H1 (cell line): Measurements from ENCODE around the gene KRT32. TPM values are rescaled to one million over a fixed set of nuclear protein-coding genes. Genes with fewer than 3 reads are reported as not detected.
A peak's percentile ranks its signal among the peaks of the same experiment; 100 is the strongest.

ENCODE experiments used
- CTCF ChIA-PET: fragments of 300-600 bp; sonication (Branson Sonifier 250); formaldehyde crosslinking; loops from one replicate; lab custom pipeline; 2021; ENCODE audit not compliant: partially characterized antibody; lab: Charles Lee
- POLR2A ChIA-PET: fragments of 300-600 bp; sonication (Branson Sonifier 250); formaldehyde crosslinking; loops from one replicate; lab custom pipeline; 2021; ENCODE audit warnings: inconsistent platforms; ENCODE audit not compliant: partially characterized antibody; lab: Charles Lee
- DNase-seq, 2 experiments: peaks; one replicate each; pipeline versions ENCODE4 v3.0.0 to v3.0.0-alpha.2; 2010 to 2022; ENCODE audit warnings: low spot score in 2 of 2, low read depth in 1 of 2, mixed read lengths in 1 of 2
- FAIRE-seq: peaks from 2 replicates; lab custom pipeline; 2011; peaks lifted over from hg19 to GRCh38; lab: Jason Lieb, UNC
- H2AFZ ChIP-seq: 2 replicates; pipeline ENCODE4 v1.8.1; 2012; ENCODE audit warnings: low read length, inconsistent platforms
- H2AK5ac ChIP-seq: 2 replicates; pipeline ENCODE4 v1.6.1; 2013; ENCODE audit warnings: low read depth, low read length
- H2BK120ac ChIP-seq: replicated peaks from 2 replicates; pipeline ENCODE3; 2013; ENCODE audit warnings: low read depth, low read length, inconsistent platforms
- H2BK12ac ChIP-seq: 2 replicates; pipeline ENCODE4 v1.6.1; 2013; ENCODE audit warnings: low read depth, low read length
- H2BK15ac ChIP-seq: 2 replicates; pipeline ENCODE4 v1.6.1; 2013; ENCODE audit warnings: low read length
- H2BK20ac ChIP-seq: 2 replicates; pipeline ENCODE4 v1.6.1; 2013; ENCODE audit warnings: low read length
- H2BK5ac ChIP-seq: 2 replicates; pipeline ENCODE4 v1.6.1; 2013; ENCODE audit warnings: low read depth, low read length
- H3K14ac ChIP-seq: 2 replicates; pipeline ENCODE4 v1.6.1; 2013; ENCODE audit warnings: inconsistent platforms; ENCODE audit not compliant: insufficient read length
- H3K18ac ChIP-seq: 2 replicates; pipeline ENCODE4 v1.6.1; 2013; ENCODE audit warnings: low read length; ENCODE audit errors: extremely low read depth
- H3K23ac ChIP-seq: 2 replicates; pipeline ENCODE4 v1.6.1; 2013; ENCODE audit warnings: inconsistent platforms; ENCODE audit not compliant: insufficient read length
- H3K23me2 ChIP-seq: 2 replicates; pipeline ENCODE4 v1.6.1; 2013; ENCODE audit warnings: low read depth, low read length
- H3K27ac ChIP-seq: 2 replicates; pipeline ENCODE4 v1.6.1; 2011; ENCODE audit warnings: low read depth, low read length, inconsistent platforms
- H3K27me3 ChIP-seq, 4 experiments: replicated peaks in 1 of 4; 1 replicate in 1 of 4; 2 replicates in 3 of 4; pipeline versions ENCODE4 v1.6.1 to v1.8.1; 2011 to 2013; ENCODE audit warnings: low read length in 3 of 4, mild to moderate bottlenecking in 3 of 4, inconsistent platforms in 2 of 4, mixed read lengths in 2 of 4, moderate library complexity in 1 of 4; ENCODE audit not compliant: control insufficient read depth in 3 of 4, insufficient read depth in 3 of 4; ENCODE audit errors: extremely low read depth in 1 of 4
- H3K36me3 ChIP-seq, 4 experiments: 2 replicates each; pipeline versions ENCODE4 v1.6.1 to v1.8.1; 2011 to 2013; ENCODE audit warnings: mild to moderate bottlenecking in 4 of 4, low read length in 3 of 4, moderate library complexity in 2 of 4, control low read depth in 1 of 4, inconsistent platforms in 1 of 4; ENCODE audit not compliant: insufficient read depth in 4 of 4, control insufficient read depth in 2 of 4
- H3K4ac ChIP-seq: replicated peaks from 2 replicates; pipeline ENCODE3; 2013; ENCODE audit warnings: low read length, low read depth, mixed read lengths, inconsistent platforms; ENCODE audit not compliant: insufficient read length
- H3K4me1 ChIP-seq, 4 experiments: replicated peaks in 1 of 4; 1 replicate in 1 of 4; 2 replicates in 3 of 4; pipeline versions ENCODE4 v1.6.1 to v1.8.1; 2011 to 2013; ENCODE audit warnings: low read length in 3 of 4, inconsistent platforms in 2 of 4, mixed read lengths in 1 of 4; ENCODE audit not compliant: insufficient read depth in 4 of 4, control insufficient read depth in 3 of 4
- H3K4me2 ChIP-seq, 2 experiments: 2 replicates each; pipeline versions ENCODE4 v1.6.1 to v1.8.1; 2011 to 2013; ENCODE audit warnings: low read depth in 2 of 2, low read length in 2 of 2, control low read depth in 1 of 2, inconsistent platforms in 1 of 2, mild to moderate bottlenecking in 1 of 2; ENCODE audit not compliant: insufficient read depth in 1 of 2
- H3K4me3 ChIP-seq, 4 experiments: fragments of 200-600, 300-600 bp in 1 of 4; sonication (generic), shearing (Covaris generic), sonication (Bioruptor Twin) in 1 of 4; 2 replicates each; pipeline versions ENCODE4 v1.5.1 to v1.8.1; 2011 to 2016; ENCODE audit warnings: low read length in 4 of 4, low read depth in 3 of 4, control low read depth in 2 of 4, inconsistent platforms in 2 of 4, mild to moderate bottlenecking in 2 of 4, mixed read lengths in 1 of 4, moderate library complexity in 1 of 4; ENCODE audit not compliant: insufficient read depth in 2 of 4; ENCODE audit errors: extremely low read depth in 1 of 4
- H3K56ac ChIP-seq: replicated peaks from 2 replicates; pipeline ENCODE3; 2013; ENCODE audit warnings: low read depth, mild to moderate bottlenecking, mixed read lengths, low read length, inconsistent platforms; ENCODE audit not compliant: insufficient read length
- H3K79me1 ChIP-seq: 2 replicates; pipeline ENCODE4 v1.6.1; 2013; ENCODE audit warnings: low read depth, low read length, control low read depth
- H3K79me2 ChIP-seq, 2 experiments: 2 replicates each; pipeline versions ENCODE4 v1.6.1 to v1.8.1; 2012 to 2013; ENCODE audit warnings: low read length in 2 of 2, mild to moderate bottlenecking in 2 of 2, inconsistent platforms in 1 of 2; ENCODE audit not compliant: insufficient read depth in 2 of 2, control insufficient read depth in 1 of 2
- H3K9ac ChIP-seq, 4 experiments: replicated peaks in 1 of 4; 1 replicate in 1 of 4; 2 replicates in 3 of 4; pipeline versions ENCODE4 v1.6.1 to v1.8.1; 2011 to 2013; ENCODE audit warnings: low read depth in 3 of 4, low read length in 3 of 4, control low read depth in 2 of 4, mild to moderate bottlenecking in 2 of 4, moderate library complexity in 2 of 4, inconsistent platforms in 1 of 4; ENCODE audit errors: extremely low read depth in 1 of 4
- H3K9me3 ChIP-seq, 2 experiments: 2 replicates each; pipeline versions ENCODE4 v1.6.1 to v1.8.1; 2012 to 2013; ENCODE audit warnings: mild to moderate bottlenecking in 2 of 2, moderate library complexity in 2 of 2, control low read depth in 1 of 2, inconsistent platforms in 1 of 2, low read depth in 1 of 2, low read length in 1 of 2, mixed read lengths in 1 of 2; ENCODE audit not compliant: insufficient read depth in 2 of 2
- H4K20me1 ChIP-seq, 2 experiments: replicated peaks in 1 of 2; 2 replicates each; pipeline versions ENCODE3 to v1.8.1; 2011 to 2013; ENCODE audit warnings: inconsistent platforms in 2 of 2, low read length in 2 of 2, mild to moderate bottlenecking in 1 of 2; ENCODE audit not compliant: insufficient read depth in 2 of 2, control insufficient read depth in 1 of 2
- H4K5ac ChIP-seq: 2 replicates; pipeline ENCODE4 v1.6.1; 2013; ENCODE audit warnings: low read length, low read depth, mixed read lengths, inconsistent platforms; ENCODE audit not compliant: insufficient read length
- H4K8ac ChIP-seq: 2 replicates; pipeline ENCODE4 v1.8.0; 2013; ENCODE audit warnings: mild to moderate bottlenecking, moderate library complexity, low read length, inconsistent platforms; ENCODE audit not compliant: insufficient read depth; ENCODE audit errors: extremely low read depth
- H4K91ac ChIP-seq: replicated peaks from 2 replicates; pipeline ENCODE3; 2013; ENCODE audit warnings: low read length, mixed read lengths, inconsistent platforms; ENCODE audit not compliant: insufficient read length
- E2F6 ChIP-seq: IDR thresholded peaks from 2 replicates; pipeline ENCODE4 v1.6.1; 2012; ENCODE audit warnings: inconsistent platforms
- MAFK ChIP-seq: IDR thresholded peaks from 2 replicates; pipeline ENCODE4 v1.6.1; 2012; ENCODE audit warnings: low read depth, mild to moderate bottlenecking, improper control_type of control experiment, low read length
- POLR2A ChIP-seq, 2 experiments: IDR thresholded peaks; 1 replicate in 1 of 2; 2 replicates in 1 of 2; pipeline ENCODE4 v1.6.1; 2011; ENCODE audit warnings: low read depth in 2 of 2, low read length in 2 of 2, mild to moderate bottlenecking in 2 of 2; ENCODE audit errors: control extremely low read depth in 1 of 2
- SIN3A ChIP-seq, 2 experiments: IDR thresholded peaks in 1 of 2; conservative IDR thresholded peaks in 1 of 2; 2 replicates each; pipeline ENCODE4 v1.6.1; 2011 to 2012; ENCODE audit warnings: low read length in 2 of 2, improper control_type of control experiment in 1 of 2, low read depth in 1 of 2, mild to moderate bottlenecking in 1 of 2
- SRF ChIP-seq: IDR thresholded peaks from 2 replicates; pipeline ENCODE4 v1.6.1; 2011; ENCODE audit warnings: mild to moderate bottlenecking, low read depth, low read length, moderate library complexity
- WGBS, 2 experiments: shearing (Covaris generic) in 1 of 2; methylation state at CpG; one replicate each; pipeline versions ENCODE4 v1.1.6 to v1.1.7; 2013 to 2015; ENCODE audit warnings: low lambda C conversion rate in 2 of 2, mixed read lengths in 2 of 2, inconsistent platforms in 1 of 2, low coverage in 1 of 2, missing lambda C conversion rate in 1 of 2; ENCODE audit not compliant: insufficient replicate concordance in 2 of 2, insufficient coverage in 1 of 2, insufficient read length in 1 of 2; ENCODE audit errors: extremely low coverage in 1 of 2, missing lambda C conversion rate in 1 of 2; 5-methylcytosine and 5-hydroxymethylcytosine counted together
- polyA plus RNA-seq, 7 experiments: library from polyadenylated mRNA; depleted of rRNA in 3 of 7; stranded (reverse) in 5 of 7; unstranded in 2 of 7; fragments of >200 nt in 5 of 7; fragments of 200-250 nt in 2 of 7; gene quantifications; 1 replicate in 5 of 7; 2 replicates in 1 of 7; 4 replicates in 1 of 7; pipeline versions ENCODE4 v1.2.1 to v1.2.3, GENCODE V29; 2011 to 2013; ENCODE audit warnings: missing spikeins in 2 of 7, mixed read lengths in 2 of 7
- total RNA-seq: library from RNA; stranded (reverse); fragmentation: NEBNext Ultra II Directional; extraction: Animal tissue kit (Norgen Biotek cat#: 25700); gene quantifications from 2 replicates; pipeline ENCODE4 v1.2.1, GENCODE V29; 2021

Gene KRT32
- total and polyA plus RNA-seq, 2 of the 8 experiments (the other 6 are each of a cell fraction or from before 2014, with no cell fraction given) = not detected

GRCh38 chr17:41511116-41511515 is 43.9 kb upstream of the KRT32 start:
- Histone ChIP-seq H3K27ac (no peak overlapping the region), H2AK5ac (no peak overlapping the region), H2BK15ac (0 out of 2 replicates have a peak overlapping the region, but pooled peaks have one; percentile 12), H2AFZ (no peak overlapping the region), H2BK20ac (no peak overlapping the region), H3K18ac (no peak overlapping the region), H3K79me2 (no peaks in the 10 kb centered on the region), H2BK5ac (no peak overlapping the region), H4K5ac (no peak overlapping the region), H3K4ac (no peak overlapping the region), H2BK120ac (no peak overlapping the region), H3K4me2 (no peak overlapping the region), H3K23ac (no peak overlapping the region), H3K9ac (no peak overlapping the region), H3K36me3 (no peaks in the 10 kb centered on the region), H2BK12ac (0 out of 2 replicates have a peak overlapping the region, but pooled peaks have one; percentile 42), H4K20me1 (no peaks in the 10 kb centered on the region), H3K23me2 (no peaks in the 10 kb centered on the region; the same call in 1 of the 2 replicates), H3K4me1 (peaks cover 0 to 5% (median 3%) of the 10 kb centered on the region in 4 experiments; a peak in 5 of 7 replicates), H3K27me3 (no peaks in the 10 kb centered on the region; a peak in 1 of 7 replicates), H3K9me3 (no peaks in the 10 kb centered on the region), H4K91ac (no peak overlapping the region), H4K8ac (no peak overlapping the region), H3K56ac (no peak overlapping the region), H3K4me3 (no peak overlapping the region), H3K79me1 (no peaks in the 10 kb centered on the region), H3K14ac (no peak overlapping the region)
- WGBS, 2 experiments = 74% methylated on average over 2 of the region's 4 CpGs; no CpG with 5 or more reads in 1 of the 2 experiments
- FAIRE-seq (no peak), DNase-seq (no peak)
- ChIA-PET POLR2A (interaction anchor here (0.7 to 2.5 kb wide), 2 partner anchors 16 to 17 kb away, joined by 3 to 8 read pairs; no protein-coding TSS in a partner anchor), CTCF (interaction anchor here (0.8 to 33.9 kb wide), 6 partner anchors 10 to 160 kb away, joined by 3 to 427 read pairs (median 4); partner anchors contain the start of gene KRT19)
- TF ChIP-seq SRF (no peak), E2F6 (no peak), POLR2A (IDR thresholded peaks at IDR 0.05; ENCODE audit: control extremely low read depth in 1 of 2, low read depth in 2 of 2, low read length in 2 of 2) (no peak), SIN3A (conservative IDR thresholded peaks at IDR 0.05 in 1 of 2, IDR thresholded peaks at IDR 0.05 in 1 of 2; ENCODE audit: low read depth in 1 of 2, low read length in 2 of 2) (no peak), MAFK (no peak)
